HL-60/S4 (cell line): ENCODE measurements around the gene AEBP1.
"Not testable (repeated sequence)": the region's sequence is repeated elsewhere in the genome, so short reads cannot be mapped to it uniquely, and the experiment has no call there.

Experiments used
- in situ Hi-C: fragments of 300-500 bp; cut with MboI; formaldehyde crosslinking; loops from 2 replicates; pipeline ENCODE4 v1.14.3; 2022; ENCODE audit warnings: low sequenced_read_pairs

Gene AEBP1

DNA sequence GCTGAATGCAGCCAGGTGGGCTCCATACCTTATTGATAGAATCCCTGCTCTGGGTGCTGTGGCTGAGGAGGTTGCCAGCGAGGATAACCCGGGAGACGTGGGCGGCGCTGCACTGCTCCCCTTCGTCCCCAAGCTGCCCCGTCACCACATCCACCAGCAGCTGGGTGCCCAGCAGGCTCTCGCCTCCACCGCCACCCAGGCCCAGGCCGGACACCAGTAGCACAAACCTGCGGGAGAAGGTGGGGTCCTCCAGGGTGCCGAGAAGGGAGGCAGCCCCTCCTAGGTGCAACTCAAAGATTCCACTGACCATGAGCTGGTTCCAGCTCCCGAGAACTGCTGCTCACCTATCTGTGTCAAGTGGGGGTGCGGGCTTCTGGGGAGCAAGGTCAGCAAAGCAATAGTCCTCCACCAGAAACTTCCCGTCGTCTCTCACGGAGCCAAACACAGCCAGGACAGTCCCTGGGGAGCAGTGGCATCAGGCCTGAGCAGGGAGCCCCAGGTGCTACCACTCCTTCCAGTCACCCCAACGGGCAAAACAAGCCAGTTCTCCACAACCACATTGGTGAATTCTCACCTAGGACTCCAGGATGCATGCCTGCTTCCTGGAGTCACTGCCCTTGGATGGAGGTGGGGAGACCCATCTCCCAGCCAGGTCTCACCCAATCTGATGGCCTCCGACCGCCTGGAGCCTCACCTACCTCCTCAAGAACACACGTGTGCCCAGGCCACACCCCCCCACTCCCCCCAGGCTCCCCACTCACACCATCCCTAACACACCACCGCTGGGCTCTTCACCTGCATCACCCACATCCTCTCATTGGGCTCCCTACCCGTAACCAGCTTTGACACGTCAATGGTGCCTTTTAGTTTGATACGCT, 12.9 kb downstream of the AEBP1 start:
- in situ Hi-C loops: no loop called here

DNA sequence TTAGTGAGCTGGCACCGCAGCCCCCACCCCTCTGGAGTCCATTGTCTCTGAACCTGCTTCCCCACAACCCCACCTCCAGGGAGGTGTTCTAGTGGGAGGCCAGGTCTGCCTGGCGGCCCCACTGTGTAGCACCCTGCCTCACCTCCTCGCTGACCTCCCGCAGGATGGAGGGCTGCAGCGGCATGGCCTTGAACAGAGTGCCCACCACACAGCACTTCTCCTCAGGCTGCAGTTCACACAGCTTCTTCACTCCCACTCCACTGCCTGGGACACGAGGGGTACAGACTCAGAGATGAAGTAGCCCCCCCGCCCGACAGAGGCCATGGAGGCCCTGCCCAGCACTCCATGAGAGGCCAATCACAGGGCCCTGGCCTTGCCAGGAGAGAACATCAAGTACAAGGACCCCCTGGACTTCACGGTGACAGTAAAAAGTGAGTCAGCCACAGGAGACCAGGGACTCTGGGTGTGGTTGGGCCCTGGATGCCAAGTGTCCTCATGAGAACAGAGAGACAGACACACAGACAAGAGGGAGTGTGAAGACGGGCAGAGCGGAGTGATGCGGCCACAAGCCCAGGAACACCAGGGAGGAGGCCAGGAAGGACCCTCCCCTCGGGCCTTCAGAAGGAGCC, 13.8 kb downstream of the AEBP1 start:
- in situ Hi-C loops: no loop called here

DNA sequence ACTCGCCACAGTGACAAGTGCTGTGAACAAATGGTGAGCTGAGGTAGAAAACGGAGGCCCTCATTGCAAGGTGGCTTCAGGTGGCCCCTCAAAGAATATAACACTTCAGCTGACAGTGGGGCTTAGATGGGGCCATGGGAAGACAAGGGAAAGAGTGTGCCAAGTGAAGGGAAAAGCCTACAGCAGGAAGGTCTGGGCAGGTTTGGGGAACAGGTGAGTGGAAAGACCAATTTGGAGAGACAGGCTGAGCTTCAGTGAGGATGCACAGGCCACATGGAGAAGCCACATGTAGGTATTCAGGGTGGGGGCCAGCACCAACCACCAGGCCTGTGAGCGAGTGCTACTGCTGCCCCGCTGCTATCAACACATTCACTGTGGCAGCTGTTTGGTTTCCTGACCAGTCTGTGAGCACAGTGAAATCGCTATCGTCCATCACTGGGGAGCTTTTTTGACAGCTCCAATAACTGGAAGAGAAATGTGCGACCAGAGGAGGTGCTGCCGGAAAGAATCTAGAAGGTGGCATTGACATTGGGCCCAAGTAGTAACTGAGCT, 15.8 kb downstream of the AEBP1 start:
- in situ Hi-C loops: no loop called here

DNA sequence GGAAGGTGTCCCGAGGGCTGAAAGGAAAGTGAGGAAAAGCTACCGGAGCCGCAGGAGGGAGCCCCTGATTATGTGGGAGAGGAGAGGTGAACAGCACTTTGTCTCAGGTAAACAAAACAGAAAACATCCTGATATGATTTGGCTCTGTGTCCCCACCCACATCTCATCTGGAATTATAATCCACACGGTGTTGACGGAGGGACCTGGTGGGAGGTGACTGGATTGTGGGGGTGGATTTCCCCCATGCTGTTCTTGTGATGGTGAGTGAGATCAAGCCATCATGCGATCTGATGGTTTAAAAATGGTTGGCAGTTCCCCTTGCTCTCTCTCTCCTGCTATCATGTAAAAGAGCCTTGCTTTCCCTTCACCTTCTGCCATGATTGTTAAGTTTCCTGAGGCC, 16.2 kb downstream of the AEBP1 start:
- in situ Hi-C loops: no loop called here

DNA sequence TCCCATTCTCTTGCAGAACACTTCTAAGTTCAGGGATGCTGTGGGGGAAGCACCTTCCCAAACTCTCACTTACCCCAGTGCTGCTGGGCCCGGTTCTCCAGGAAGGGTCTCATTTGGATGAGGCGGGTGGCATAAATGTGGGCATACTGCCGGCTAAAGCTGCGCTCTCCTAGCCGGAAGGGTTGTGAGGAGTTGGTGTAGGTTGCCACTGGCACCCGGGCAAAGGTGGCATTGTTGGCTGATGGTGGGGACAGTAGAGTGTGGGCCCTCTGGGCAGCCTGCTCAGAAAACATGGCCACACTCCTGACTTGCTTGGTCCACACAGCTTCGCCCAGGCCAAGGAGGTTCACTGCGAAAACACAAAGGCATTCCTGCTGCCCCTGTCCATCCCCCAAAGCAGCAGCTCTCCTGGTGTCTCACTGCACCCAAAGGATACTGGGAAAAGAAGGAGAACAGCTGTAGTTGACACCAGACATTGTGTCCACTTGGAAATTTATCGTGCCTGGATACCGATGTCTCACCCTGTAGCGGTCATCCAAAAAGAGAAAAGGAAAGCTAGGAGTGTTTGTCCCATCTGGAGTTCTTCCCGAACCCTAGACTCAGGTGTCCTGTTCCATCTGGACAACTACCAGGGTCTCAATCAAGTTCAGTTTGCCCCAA, 17.7 kb downstream of the AEBP1 start:
- in situ Hi-C loops: no loop called here

DNA sequence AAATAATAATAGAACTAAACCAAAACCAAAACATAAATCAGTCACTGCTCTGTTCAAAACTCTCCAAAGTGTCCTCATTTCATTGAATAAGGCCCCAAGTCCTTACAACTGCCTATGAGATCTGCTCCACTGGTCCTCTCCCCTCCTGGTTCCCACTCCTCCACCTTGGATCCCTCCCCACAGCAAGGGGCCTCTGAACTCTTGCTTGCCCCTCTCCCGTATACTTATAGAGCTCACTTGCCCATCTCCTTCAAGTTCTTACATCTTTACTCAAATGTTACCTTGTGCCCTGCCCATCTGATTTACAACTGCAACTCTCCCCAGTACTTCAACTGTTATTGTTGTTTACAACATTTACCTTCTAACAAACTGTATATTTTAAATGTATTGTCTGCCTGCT, 18.4 kb downstream of the AEBP1 start:
- in situ Hi-C loops: no loop called here

DNA sequence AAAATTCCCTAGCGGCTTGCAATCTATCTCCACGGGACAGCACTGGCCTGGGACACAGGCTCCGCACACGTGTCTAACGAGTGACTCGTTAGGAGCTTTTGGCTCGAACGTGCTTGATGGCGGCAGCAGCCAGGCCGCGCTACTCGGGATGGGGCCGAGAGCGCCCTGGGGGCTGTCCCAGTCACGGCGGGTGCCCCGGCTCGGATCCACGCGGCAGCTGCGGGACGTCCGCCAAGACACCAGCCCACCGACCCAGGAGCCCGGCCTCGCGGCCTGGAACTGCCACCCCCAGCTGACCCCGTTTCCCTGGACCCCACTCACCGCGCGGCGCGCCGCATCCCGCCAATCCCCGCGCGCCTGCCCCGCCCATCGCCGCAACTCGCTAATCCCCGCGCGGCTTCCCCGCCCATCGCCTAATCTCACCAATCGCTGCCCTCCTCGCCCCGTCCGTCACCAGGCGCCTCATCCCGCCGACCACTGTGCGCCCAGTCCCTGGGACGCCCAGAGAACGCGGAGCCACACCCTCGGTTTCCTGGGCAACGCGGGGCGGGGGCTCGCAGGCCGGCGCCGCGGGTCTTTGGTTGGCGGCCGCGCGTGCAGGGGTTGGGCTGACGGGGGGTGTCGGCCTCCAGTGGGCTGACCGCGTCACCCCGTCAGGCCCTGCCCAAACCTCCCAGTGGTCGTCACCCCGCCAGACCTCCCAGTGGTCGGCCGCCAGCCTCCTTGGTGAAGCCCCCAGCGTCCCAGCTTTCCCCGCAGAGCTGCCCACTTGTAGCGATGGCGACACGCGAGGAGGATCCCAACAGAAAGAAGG, 19.3 kb downstream of the AEBP1 start, which contains the start of gene POLD2:
POLD2 (minus strand) TSS at position 359 of the 814 bp plus-strand sequence. CDS start 1,495 bp downstream, outside the sequence.
- in situ Hi-C loops: no loop called here

DNA sequence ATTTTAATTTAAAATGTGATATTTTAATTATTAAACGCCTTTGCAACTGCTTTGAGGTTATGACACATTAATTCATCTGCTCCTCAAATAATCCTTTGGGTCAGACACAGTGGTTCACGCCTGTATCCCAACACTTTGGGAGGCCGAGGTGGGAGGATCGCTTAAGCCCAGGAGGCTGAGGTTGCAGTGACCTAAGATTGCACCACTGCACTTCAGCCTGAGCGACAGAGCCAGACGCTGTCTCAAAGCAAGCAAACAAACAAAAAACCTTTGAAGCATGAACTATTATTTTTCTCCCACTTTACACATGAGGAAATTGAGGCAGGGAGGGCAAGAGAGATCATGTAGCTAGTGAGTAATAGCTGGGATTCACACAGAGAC, 20.7 kb downstream of the AEBP1 start:
- in situ Hi-C loops: no loop called here

DNA sequence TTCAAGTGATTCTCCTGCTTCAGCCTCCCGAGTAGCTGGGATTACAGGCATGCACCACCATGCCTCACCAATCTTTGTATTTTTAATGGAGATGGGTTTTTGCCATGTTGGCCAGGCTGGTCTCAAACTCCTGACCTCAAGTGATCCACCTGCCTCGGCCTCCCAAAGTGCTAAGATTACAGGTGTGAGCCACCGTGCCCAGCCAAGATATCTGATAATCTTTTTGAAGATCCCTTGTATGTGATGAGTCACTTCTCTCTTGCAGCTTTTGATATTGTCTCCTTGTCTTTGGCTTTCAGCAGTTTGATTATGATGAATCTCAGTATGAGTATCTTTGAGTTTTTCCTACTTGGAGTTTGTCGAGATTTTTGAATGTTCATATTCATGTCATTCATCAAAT, 22.4 kb downstream of the AEBP1 start:
- in situ Hi-C loops: not testable (repeated sequence)

DNA sequence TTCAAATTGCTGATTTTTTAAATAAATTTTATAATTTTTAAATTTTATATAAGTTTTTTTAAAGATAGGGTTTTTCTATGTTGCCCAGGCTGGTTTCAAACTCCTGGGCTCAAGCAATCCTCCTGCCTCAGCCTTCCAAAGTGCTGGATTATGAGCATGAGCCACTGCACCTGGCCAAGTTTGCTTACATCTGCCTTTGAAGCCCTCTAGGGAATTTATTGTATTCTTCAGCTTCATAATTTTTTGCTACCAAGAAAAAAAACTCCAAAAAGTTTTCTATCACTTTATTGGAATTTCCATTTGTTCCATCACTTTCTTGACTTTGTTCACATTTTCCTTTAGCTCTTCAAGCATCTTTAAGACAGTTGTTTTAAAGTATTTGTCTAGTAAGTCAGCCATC, 23.0 kb downstream of the AEBP1 start:
- in situ Hi-C loops: no loop called here

DNA sequence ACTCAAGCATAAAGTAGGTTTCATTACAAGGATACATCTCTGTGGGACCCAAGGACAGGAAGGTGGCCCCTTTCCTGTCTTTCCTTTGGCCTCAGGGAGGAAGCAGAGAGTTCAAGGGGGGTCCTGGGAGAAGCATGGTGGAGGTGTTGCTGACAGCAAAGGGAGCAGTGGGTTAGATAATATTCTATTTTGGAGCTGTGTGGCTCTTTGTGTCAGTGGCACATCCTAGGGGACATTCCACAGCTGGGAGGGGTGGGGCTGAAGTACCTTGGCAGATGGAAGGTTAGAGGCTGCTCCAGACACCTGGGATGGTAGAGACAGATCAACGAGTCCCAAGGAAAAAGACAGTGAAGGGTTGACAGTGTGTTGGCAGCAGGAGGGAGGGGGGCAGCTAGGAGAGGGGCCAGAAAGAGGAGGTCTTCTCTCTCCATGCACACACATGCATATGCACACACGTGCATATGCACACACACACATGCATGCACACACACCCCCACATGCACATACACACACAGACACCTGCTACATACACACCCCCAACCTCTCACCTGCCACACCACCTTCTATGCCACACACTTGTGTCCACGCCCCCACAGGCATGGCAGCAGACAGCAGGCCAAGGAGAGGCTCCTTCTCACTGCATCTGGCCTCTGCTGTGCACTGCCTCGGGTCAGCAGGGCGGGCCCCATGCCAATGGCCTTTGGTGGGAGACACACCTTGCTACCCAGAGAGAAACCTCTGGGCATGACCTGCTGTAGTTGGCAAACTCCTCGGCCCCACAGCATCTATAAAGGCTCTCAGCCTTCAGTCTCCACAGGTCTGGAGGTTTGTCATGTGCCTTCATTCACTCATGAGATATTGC, 24.8 kb downstream of the AEBP1 start:
- in situ Hi-C loops: no loop called here

DNA sequence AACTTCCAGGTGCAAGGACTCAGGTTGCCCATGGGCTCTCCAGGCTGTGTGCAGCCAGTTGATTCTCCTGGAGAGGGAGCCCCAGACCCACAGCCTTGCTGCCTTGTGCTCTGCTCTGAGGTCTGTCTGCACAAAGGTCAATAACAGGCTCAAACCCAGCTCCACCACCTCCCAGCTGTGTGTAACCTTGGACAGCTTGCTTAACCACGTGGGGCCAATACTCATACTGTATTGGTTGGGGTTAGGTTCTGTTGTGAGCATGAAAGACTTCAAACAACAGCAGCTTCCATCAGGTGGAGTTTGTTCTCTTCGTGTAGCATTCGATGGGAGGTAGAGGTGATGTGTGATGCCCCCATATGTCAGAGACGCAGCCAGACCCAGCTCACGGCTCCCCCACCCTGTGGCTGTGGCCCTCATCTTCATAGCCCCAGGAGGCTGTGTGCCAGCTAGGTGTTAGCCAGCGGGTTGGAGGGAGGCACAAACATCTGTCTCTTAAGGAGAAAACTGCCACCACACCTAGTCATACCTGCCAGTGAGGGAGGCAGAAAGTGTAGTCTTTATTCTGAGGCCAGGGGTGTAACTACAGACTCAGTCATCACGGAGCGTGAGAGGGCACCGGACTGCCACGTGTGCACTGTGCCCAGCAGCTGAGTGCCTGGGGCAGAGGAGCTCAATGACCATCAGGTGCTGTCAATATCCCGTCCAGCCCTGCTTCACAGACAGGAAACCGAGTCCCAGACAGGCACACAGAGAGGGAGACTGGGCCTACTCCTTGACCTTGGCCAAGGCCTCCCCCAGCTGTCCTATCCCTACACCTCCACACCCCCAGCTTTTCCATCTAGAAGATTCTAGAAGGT, 27.3 kb downstream of the AEBP1 start:
- in situ Hi-C loops: no loop called here

DNA sequence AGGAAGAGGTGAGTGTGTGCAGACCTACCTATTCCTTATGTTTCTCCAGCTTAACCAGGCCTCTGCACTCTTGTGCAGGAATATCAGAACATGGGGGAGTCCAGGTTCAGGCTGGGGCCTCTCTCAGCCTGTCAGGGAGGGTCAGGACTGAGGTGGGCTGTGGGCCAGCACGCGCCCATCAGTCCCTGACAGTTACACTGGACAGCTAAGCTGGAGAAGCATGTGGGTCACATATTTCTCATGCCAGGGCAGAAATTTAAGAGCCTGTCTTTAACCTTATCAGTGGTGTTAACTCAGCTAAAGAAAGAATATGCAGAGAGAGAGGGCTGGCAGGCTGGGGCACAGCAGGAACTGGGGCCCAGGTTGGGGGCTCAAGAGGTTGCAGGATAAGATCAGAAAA, 27.9 kb downstream of the AEBP1 start:
- in situ Hi-C loops: no loop called here

DNA sequence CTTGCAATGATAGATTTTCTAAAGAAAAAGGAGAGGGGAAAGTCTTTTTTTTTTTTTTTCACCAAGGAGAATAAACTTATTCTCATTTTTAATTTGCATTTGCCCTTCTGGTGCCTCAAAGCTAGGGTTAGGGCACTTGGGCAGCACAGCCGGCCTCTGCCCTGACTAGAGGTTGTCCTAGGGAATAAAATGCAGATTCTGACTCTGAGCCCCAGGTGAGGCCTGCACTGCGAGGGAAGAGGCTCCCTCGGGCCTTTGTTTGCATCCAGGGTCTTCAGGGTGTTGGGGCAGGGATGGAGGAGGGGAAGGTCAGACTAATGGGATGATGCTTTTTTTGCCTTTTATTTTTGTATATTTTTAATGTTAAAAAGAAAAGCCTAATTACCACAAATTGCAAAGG, 29.1 kb downstream of the AEBP1 start:
- in situ Hi-C loops: no loop called here

DNA sequence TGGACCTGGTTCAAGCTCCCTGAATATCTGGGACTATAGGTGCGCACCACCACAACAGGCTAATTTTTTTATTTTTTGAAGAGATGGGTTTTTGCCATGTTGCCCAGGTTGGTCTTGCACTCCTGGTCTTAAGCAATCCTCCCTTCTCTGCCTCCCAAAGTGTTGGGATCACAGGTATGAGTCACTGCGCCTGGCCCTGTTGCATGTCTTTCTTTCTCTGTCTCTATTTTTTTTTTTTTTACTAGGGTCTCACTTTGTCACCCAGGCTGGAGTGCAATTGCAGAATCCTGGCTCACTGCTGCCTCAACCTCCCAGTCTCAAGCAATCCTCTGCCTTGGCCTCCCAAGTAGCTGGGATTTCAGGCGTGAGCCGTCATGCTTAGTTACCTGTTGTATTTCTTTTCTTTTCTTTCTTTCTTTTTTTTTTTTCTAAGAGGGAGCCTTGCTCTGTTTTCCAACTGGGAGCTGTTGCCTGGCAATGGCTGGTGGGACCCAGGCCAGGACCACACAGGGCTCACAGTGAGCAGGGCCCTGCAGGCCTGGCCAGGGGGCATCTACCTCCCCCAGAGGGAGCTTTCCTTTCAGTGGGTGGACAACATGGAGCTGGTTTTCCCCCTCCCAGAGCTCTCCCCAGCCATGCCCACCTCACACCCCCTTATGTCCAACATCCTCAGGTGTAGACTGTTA, 30.9 kb downstream of the AEBP1 start:
- in situ Hi-C loops: no loop called here

DNA sequence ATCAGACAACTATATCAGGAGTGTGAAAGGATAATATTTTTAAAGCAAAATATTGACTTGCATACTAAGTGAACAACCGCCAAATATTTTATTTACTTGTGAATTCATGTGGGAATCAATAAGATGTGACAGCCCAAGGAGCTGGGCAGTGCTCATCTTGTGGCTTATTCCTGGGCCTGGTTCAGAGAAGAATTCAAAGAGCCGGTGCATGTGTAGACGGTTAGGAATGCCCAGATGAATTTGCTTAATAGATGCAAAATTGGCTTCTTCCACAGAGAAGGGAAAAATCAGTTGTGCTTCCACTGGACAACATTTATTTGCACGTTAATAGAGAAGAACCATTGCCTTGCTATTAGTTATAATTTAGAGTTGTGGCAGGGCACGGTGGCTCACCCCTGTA, 32.6 kb downstream of the AEBP1 start:
- in situ Hi-C loops: no loop called here

DNA sequence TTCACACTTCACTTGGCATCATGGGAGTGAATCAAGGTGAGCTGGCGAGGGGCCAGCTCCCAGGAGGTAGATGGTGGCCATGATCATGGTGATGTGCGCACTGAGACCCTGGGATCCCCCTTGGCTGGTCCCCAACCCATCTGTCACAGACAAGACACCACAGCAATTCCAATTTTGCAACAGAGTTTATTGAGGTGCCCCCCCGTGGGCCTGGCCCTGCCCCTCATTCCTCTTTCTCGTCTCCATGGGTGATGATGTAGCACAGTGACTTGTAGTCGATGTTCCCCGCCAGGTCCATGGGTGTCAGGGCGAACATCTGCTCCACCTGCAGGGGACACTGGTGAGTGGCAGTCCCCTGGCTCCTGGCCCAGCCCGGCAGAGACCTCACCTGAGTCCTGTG, 34.6 kb downstream of the AEBP1 start:
- in situ Hi-C loops: no loop called here

DNA sequence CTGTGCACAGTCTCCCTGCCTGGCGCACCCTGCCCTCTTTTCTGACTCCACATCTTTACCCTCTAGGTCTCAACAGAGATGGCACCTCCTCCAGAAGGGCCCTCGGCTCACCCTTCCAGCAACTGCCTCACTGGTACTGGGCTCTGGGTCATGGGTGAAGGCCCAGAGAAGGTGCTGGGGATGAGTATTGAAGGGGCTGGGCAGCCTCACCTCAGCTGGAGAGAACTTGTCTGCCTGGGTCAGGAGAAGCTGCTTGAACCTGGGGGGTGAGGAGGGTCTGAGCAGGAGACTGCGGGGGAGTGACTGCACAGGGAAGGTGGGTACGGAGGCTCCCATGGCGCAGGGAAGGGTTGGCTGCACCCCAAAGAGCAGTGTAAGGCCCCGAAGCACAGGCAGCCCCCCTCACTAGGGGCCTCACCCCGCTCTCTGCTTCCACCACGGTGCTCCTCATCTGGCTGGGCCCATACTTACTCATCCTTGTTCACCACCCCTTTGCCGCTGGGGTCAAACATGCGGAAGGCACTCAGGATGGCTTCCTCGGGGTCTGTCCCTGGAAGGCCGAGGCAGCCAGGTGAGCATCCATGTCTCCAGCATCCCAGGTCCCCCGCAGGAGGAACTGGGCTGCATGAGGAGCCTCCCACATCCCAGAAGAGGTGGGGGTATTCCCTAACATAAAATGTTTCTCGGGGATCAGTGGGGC, 35.3 kb downstream of the AEBP1 start:
- in situ Hi-C loops: no loop called here
